GM10266 (cell line): ENCODE results near the gene COL5A1.

Experiments
- DNase-seq: peaks from one replicate; pipeline ENCODE4 v3.0.0; 2012; ENCODE audit errors: extremely low spot score
- CTCF ChIP-seq: IDR thresholded peaks from 2 replicates; pipeline ENCODE4 v1.5.1; 2012; ENCODE audit warnings: mild to moderate bottlenecking, low read depth; ENCODE audit not compliant: control insufficient read depth, insufficient read depth; ENCODE audit errors: missing control alignments

The COL5A1 gene

GRCh38 chr9:134627417-134628353 lies 13.9 kb upstream of the COL5A1 start:
- no peak for TF ChIP-seq CTCF

GRCh38 chr9:134628354-134628736 lies 13.3 kb upstream of the COL5A1 start:
- TF ChIP-seq CTCF = no peak
- no peak for DNase-seq

More at GRCh38 chr9:134627417-134628353, 13.9 kb upstream of the COL5A1 start:
- DNase-seq = no peak

- DNase-seq = no peak
- TF ChIP-seq CTCF = no peak
These were observed 12.5 kb upstream of the COL5A1 start for GRCh38 chr9:134629061-134629585.

- no peak for DNase-seq
- TF ChIP-seq CTCF = no peak
These were observed 11.8 kb upstream of the COL5A1 start for GRCh38 chr9:134629586-134630392.

GRCh38 chr9:134630393-134630790 lies 11.2 kb upstream of the COL5A1 start:
- no peak for DNase-seq
- TF ChIP-seq CTCF = no peak

GRCh38 chr9:134630861-134631260 lies 10.7 kb upstream of the COL5A1 start:
- DNase-seq = no peak
- no peak for TF ChIP-seq CTCF
